Panc1 (cell line): ENCODE data around the gene EDN3. TPM values are rescaled to one million over a fixed set of nuclear protein-coding genes. Genes with fewer than 3 reads are reported as not detected.

Experiments used
- ATAC-seq: fragments of 200-7000 bp; cut with Tn5 transposase; 2 replicates; pipeline ENCODE4 v1.9.1; 2020; ENCODE audit warnings: mild to moderate bottlenecking, moderate library complexity
- BruUV-seq: library from RNA; stranded (reverse); fragments of 400-500 nt; replicated peaks from 2 replicates; lab custom pipeline; 2021; lab: Mats Ljungman, UMichigan
- CTCF ChIA-PET: fragments of 300-600 bp; sonication (Branson Sonifier 250); formaldehyde crosslinking; loops from one replicate; lab custom pipeline; 2022; ENCODE audit warnings: antibody characterized with exemption; lab: Charles Lee
- POLR2A ChIA-PET: fragments of 300-600 bp; sonication (Branson Sonifier 250); formaldehyde crosslinking; loops from one replicate; lab custom pipeline; 2022; ENCODE audit warnings: antibody characterized with exemption; lab: Charles Lee
- DNase-seq: peaks from one replicate; pipeline ENCODE4 v3.0.0-alpha.2; 2010; ENCODE audit warnings: low read depth, low spot score
- H3K27ac ChIP-seq: 2 replicates; pipeline ENCODE4 v1.5.1; 2011; ENCODE audit warnings: mild to moderate bottlenecking, low read length, inconsistent platforms
- H3K27me3 ChIP-seq: fragments of 200-500 bp; sonication (Bioruptor generic); 2 replicates; pipeline ENCODE4 v1.6.0; 2014; ENCODE audit warnings: low read length, inconsistent platforms; ENCODE audit not compliant: control insufficient read depth, insufficient read depth
- H3K36me3 ChIP-seq: fragments of 200-500 bp; sonication (Bioruptor generic); 2 replicates; pipeline ENCODE4 v1.5.1; 2014; ENCODE audit warnings: inconsistent platforms, mild to moderate bottlenecking, low read length, moderate library complexity; ENCODE audit not compliant: control insufficient read depth, insufficient read depth
- H3K4me1 ChIP-seq: 2 replicates; pipeline ENCODE4 v1.5.1; 2011; ENCODE audit warnings: inconsistent platforms, mild to moderate bottlenecking, low read length, moderate library complexity; ENCODE audit not compliant: control insufficient read depth, insufficient read depth
- H3K4me3 ChIP-seq, 2 experiments: 2 replicates each; pipeline ENCODE4 v1.5.1; 2011 to 2012; ENCODE audit warnings: low read depth in 2 of 2, low read length in 2 of 2, mild to moderate bottlenecking in 2 of 2, inconsistent platforms in 1 of 2, moderate library complexity in 1 of 2
- H3K9me3 ChIP-seq: fragments of 200-500 bp; sonication (Bioruptor generic); 2 replicates; pipeline ENCODE4 v1.5.1; 2014; ENCODE audit warnings: low read depth, mild to moderate bottlenecking, inconsistent platforms, low read length, moderate library complexity; ENCODE audit not compliant: control insufficient read depth, insufficient read depth
- CTCF ChIP-seq: fragments of 450-650 bp; IDR thresholded peaks from 2 replicates; pipeline ENCODE4 v1.5.1; 2017; ENCODE audit warnings: mild to moderate bottlenecking
- POLR2AphosphoS5 ChIP-seq: IDR thresholded peaks from 2 replicates; pipeline ENCODE4 v1.6.1; 2012; ENCODE audit warnings: mild to moderate bottlenecking, low read depth, low read length, moderate library complexity
- SIN3A ChIP-seq: IDR thresholded peaks from 2 replicates; pipeline ENCODE4 v1.6.1; 2012; ENCODE audit warnings: low read depth, mild to moderate bottlenecking, low read length, moderate library complexity, borderline replicate concordance; ENCODE audit not compliant: insufficient read depth
- TCF7L2 ChIP-seq: IDR thresholded peaks from 2 replicates; pipeline ENCODE4 v1.6.1; 2011; ENCODE audit warnings: mild to moderate bottlenecking, low read depth, low read length, inconsistent platforms
- in situ Hi-C: cut with HindIII; loops from 2 replicates; pipeline ENCODE4 v1.10.0; 2016; ENCODE audit warnings: low sequenced_read_pairs, low pct_unique_long_range_greater_than_20kb
- intact Hi-C: fragments of 100-400 bp; cut with micrococcal nuclease; formaldehyde crosslinking; loops from one replicate; pipeline ENCODE4 v1.10.0; 2022; ENCODE audit not compliant: unreplicated experiment
- total RNA-seq: library from RNA; stranded (reverse); gene quantifications from one replicate; pipeline ENCODE4 v1.2.1, GENCODE V29; 2021; ENCODE audit not compliant: unreplicated experiment
- TF ChIP-seq, protein P1 (sequence below), 2 experiments: IDR thresholded peaks; 2 replicates each; pipeline ENCODE4 v1.6.1; 2011 to 2012; ENCODE audit warnings: low read depth in 2 of 2, control low read depth in 1 of 2, low read length in 1 of 2, mild to moderate bottlenecking in 1 of 2, moderate library complexity in 1 of 2; ENCODE audit not compliant: insufficient read depth in 1 of 2

EDN3 gene
- total RNA-seq, 1 experiment from 2014 or later: not detected

DNA sequence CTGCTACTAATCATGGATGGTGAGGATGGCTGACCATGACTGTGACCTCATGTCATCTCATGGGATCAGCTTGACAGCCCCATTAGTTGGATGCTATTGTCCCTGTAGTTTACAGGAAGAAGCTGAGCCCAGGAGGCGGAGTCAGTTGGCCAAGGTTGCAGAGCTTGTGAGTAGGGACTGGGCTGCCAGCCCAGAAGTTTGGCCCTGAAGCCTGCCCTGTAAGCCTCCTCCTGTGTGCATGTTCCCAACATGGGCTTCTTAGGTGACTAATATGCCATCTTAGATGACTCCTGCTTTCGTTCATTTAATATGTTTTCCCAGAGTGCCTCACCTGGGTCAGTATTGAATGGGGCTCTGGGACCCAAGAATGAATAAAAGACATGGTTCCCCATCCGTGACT lies 6.9 kb downstream of the EDN3 start:
- CTCF ChIA-PET: no interaction called here
- ATAC-seq: no peak
- no peak for TF ChIP-seq SIN3A
- TF ChIP-seq TCF7L2: no peak
- TF ChIP-seq POLR2AphosphoS5: no peak
- TF ChIP-seq, protein P1, sequence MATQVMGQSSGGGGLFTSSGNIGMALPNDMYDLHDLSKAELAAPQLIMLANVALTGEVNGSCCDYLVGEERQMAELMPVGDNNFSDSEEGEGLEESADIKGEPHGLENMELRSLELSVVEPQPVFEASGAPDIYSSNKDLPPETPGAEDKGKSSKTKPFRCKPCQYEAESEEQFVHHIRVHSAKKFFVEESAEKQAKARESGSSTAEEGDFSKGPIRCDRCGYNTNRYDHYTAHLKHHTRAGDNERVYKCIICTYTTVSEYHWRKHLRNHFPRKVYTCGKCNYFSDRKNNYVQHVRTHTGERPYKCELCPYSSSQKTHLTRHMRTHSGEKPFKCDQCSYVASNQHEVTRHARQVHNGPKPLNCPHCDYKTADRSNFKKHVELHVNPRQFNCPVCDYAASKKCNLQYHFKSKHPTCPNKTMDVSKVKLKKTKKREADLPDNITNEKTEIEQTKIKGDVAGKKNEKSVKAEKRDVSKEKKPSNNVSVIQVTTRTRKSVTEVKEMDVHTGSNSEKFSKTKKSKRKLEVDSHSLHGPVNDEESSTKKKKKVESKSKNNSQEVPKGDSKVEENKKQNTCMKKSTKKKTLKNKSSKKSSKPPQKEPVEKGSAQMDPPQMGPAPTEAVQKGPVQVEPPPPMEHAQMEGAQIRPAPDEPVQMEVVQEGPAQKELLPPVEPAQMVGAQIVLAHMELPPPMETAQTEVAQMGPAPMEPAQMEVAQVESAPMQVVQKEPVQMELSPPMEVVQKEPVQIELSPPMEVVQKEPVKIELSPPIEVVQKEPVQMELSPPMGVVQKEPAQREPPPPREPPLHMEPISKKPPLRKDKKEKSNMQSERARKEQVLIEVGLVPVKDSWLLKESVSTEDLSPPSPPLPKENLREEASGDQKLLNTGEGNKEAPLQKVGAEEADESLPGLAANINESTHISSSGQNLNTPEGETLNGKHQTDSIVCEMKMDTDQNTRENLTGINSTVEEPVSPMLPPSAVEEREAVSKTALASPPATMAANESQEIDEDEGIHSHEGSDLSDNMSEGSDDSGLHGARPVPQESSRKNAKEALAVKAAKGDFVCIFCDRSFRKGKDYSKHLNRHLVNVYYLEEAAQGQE (IDR thresholded peaks at IDR 0.05; ENCODE audit: insufficient read depth in 1 of 2, low read depth in 2 of 2, low read length in 1 of 2): no peak
- no peak for TF ChIP-seq CTCF

GRCh38 chr20:59308493-59309201 lies 8.2 kb downstream of the EDN3 start:
- Histone ChIP-seq H3K4me3 (no peak overlapping the region), H3K27me3 (peaks cover 4% of the 10 kb centered on the region; the same call in 1 of the 2 replicates), H3K36me3 (no peaks in the 10 kb centered on the region), H3K9me3 (no peaks in the 10 kb centered on the region), H3K27ac (no peak overlapping the region), H3K4me1 (no peaks in the 10 kb centered on the region)
- no TSS peak for BruUV-seq
- CTCF ChIA-PET: no interaction called here
- DNase-seq: no peak
- TF ChIP-seq, protein P1 (IDR thresholded peaks at IDR 0.05; ENCODE audit: insufficient read depth in 1 of 2, low read depth in 2 of 2, low read length in 1 of 2): no peak
- TF ChIP-seq POLR2AphosphoS5 (no peak), CTCF (no peak), SIN3A (no peak), TCF7L2 (no peak)
- ATAC-seq: no peak
- POLR2A ChIA-PET: no interaction called here
- intact Hi-C loops (no loop called here), in situ Hi-C loops (no loop called here)

More for the DNA sequence above, 6.9 kb downstream of the EDN3 start:
- Histone ChIP-seq H3K4me1 (no peaks in the 10 kb centered on the region), H3K36me3 (no peaks in the 10 kb centered on the region), H3K9me3 (no peaks in the 10 kb centered on the region), H3K4me3 (no peak overlapping the region), H3K27ac (no peak overlapping the region), H3K27me3 (peaks cover 12% of the 10 kb centered on the region)
- POLR2A ChIA-PET: no interaction called here
- in situ Hi-C loops (no loop called here), intact Hi-C loops (no loop called here)
- no TSS peak for BruUV-seq
- no peak for DNase-seq
